ENCODE data around the gene MYPOP. TPM values are rescaled to one million over a fixed set of nuclear protein-coding genes. Genes with fewer than 3 reads are reported as not detected.

The MYPOP gene
- total and polyA plus RNA-seq, 2 of the 13 experiments (the other 11 are each of a cell fraction or from before 2014, with no cell fraction given), result 2.3 to 2.7 TPM

- TF ChIP-seq SYNCRIP (IDR thresholded peaks at IDR 0.05; ENCODE audit: insufficient read depth, low read depth, low read length) (no peak), ADNP (CRISPR knock-in tag; IDR thresholded peaks at IDR 0.05) (no peak), ZNF329 (CRISPR knock-in tag; IDR thresholded peaks at IDR 0.05; ENCODE audit: low read depth) (no peak; the same call in 1 of the 2 replicates), CEBPB (IDR thresholded peaks at IDR 0.05; ENCODE audit: borderline replicate concordance, low read depth, low read length) (no peak), SALL1 (CRISPR knock-in tag; IDR thresholded peaks at IDR 0.05) (peak; percentile 49), ZNF572 (CRISPR knock-in tag; IDR thresholded peaks at IDR 0.05) (peak; percentile 83; the same call in 1 of the 2 replicates), ZNF850 (CRISPR knock-in tag; conservative IDR thresholded peaks at IDR 0.05) (no peak), ZNF530 (CRISPR knock-in tag; IDR thresholded peaks at IDR 0.05; ENCODE audit: low read depth) (no peak), ZNF781 (CRISPR knock-in tag; IDR thresholded peaks at IDR 0.05; ENCODE audit: borderline replicate concordance, not compliant biosample characterization) (peak; percentile 68), MAFK (conservative IDR thresholded peaks at IDR 0.05 in 1 of 2, IDR thresholded peaks at IDR 0.05 in 1 of 2; ENCODE audit: low read length in 2 of 2) (no peak), ARHGAP35 (CRISPR knock-in tag; IDR thresholded peaks at IDR 0.05; ENCODE audit: borderline replicate concordance) (no peak), BCL3 (CRISPR knock-in tag; IDR thresholded peaks at IDR 0.05) (no peak), ZNF790 (CRISPR knock-in tag; IDR thresholded peaks at IDR 0.05; ENCODE audit: borderline replicate concordance) (no peak), ZNF138 (CRISPR knock-in tag; IDR thresholded peaks at IDR 0.05; ENCODE audit: low read depth) (no peak), ZNF780A (CRISPR knock-in tag; IDR thresholded peaks at IDR 0.05) (no peak), RFX5 (IDR thresholded peaks at IDR 0.05; ENCODE audit: low read depth, low read length) (no peak), NFIB (CRISPR knock-in tag; IDR thresholded peaks at IDR 0.05; ENCODE audit: borderline replicate concordance) (no peak)
- TF ChIP-seq, protein P1, sequence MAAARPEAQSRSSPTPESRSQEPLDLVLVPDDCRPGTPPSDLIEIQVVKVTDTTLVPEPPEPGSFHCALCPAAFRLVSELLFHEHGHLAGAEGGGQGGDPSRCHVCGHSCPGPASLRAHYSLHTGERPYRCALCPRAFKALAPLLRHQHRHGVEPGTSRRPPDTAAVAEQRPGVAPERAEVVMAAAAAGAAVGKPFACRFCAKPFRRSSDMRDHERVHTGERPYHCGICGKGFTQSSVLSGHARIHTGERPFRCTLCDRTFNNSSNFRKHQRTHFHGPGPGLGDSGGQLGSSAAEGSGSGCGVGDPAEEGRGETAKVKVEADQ (CRISPR knock-in tag; IDR thresholded peaks at IDR 0.05; ENCODE audit: borderline replicate concordance), result no peak
- TF ChIP-seq, protein P2, sequence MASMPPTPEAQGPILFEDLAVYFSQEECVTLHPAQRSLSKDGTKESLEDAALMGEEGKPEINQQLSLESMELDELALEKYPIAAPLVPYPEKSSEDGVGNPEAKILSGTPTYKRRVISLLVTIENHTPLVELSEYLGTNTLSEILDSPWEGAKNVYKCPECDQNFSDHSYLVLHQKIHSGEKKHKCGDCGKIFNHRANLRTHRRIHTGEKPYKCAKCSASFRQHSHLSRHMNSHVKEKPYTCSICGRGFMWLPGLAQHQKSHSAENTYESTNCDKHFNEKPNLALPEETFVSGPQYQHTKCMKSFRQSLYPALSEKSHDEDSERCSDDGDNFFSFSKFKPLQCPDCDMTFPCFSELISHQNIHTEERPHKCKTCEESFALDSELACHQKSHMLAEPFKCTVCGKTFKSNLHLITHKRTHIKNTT (CRISPR knock-in tag; IDR thresholded peaks at IDR 0.05), result no peak
- TF ChIP-seq, protein P3, sequence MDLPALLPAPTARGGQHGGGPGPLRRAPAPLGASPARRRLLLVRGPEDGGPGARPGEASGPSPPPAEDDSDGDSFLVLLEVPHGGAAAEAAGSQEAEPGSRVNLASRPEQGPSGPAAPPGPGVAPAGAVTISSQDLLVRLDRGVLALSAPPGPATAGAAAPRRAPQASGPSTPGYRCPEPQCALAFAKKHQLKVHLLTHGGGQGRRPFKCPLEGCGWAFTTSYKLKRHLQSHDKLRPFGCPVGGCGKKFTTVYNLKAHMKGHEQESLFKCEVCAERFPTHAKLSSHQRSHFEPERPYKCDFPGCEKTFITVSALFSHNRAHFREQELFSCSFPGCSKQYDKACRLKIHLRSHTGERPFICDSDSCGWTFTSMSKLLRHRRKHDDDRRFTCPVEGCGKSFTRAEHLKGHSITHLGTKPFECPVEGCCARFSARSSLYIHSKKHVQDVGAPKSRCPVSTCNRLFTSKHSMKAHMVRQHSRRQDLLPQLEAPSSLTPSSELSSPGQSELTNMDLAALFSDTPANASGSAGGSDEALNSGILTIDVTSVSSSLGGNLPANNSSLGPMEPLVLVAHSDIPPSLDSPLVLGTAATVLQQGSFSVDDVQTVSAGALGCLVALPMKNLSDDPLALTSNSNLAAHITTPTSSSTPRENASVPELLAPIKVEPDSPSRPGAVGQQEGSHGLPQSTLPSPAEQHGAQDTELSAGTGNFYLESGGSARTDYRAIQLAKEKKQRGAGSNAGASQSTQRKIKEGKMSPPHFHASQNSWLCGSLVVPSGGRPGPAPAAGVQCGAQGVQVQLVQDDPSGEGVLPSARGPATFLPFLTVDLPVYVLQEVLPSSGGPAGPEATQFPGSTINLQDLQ (CRISPR knock-in tag; IDR thresholded peaks at IDR 0.05), result no peak
These were observed 15.8 kb downstream of the MYPOP start (continued) for GRCh38 chr19:45886427-45887199.
